GM10847 (cell line): ENCODE results near the gene IVD.

Experiments used
- POLR2A ChIP-seq: IDR thresholded peaks from 2 replicates; pipeline ENCODE4 v1.6.1; 2011; ENCODE audit not compliant: insufficient read length; ENCODE audit errors: extremely low read depth

The IVD gene

GRCh38 chr15:40367686-40368611 is 37.6 kb upstream of the IVD start:
- no peak for TF ChIP-seq POLR2A

- TF ChIP-seq POLR2A = no peak
Measured at GRCh38 chr15:40368719-40369473, 36.7 kb upstream of the IVD start.

GRCh38 chr15:40369474-40369869 is 36.1 kb upstream of the IVD start:
- no peak for TF ChIP-seq POLR2A

GRCh38 chr15:40369971-40370370 is 35.6 kb upstream of the IVD start:
- no peak for TF ChIP-seq POLR2A

GRCh38 chr15:40372981-40373380 is 32.6 kb upstream of the IVD start:
- no peak for TF ChIP-seq POLR2A

- no peak for TF ChIP-seq POLR2A
Measured at GRCh38 chr15:40377606-40378005, 28.0 kb upstream of the IVD start.

- no peak for TF ChIP-seq POLR2A
Measured at GRCh38 chr15:40379374-40379773, 26.2 kb upstream of the IVD start.

- TF ChIP-seq POLR2A = no peak
Measured at GRCh38 chr15:40379853-40380252, 25.7 kb upstream of the IVD start.

GRCh38 chr15:40380636-40381035 is 25.0 kb upstream of the IVD start:
- TF ChIP-seq POLR2A = no peak

GRCh38 chr15:40381818-40382529 is 23.6 kb upstream of the IVD start:
- TF ChIP-seq POLR2A = no peak

GRCh38 chr15:40382580-40383456 is 22.8 kb upstream of the IVD start, which contains the start of gene KNSTRN:
Gene KNSTRN, plus strand, starts transcription at chr15:40382721. Its CDS starts 115 bp downstream, at chr15:40382836.
- peak; percentile 50 for TF ChIP-seq POLR2A

- TF ChIP-seq POLR2A = no peak
Measured at GRCh38 chr15:40386480-40386879, 19.1 kb upstream of the IVD start.

- no peak for TF ChIP-seq POLR2A
Measured at GRCh38 chr15:40388941-40389823, 16.4 kb upstream of the IVD start.
